GM12873 (cell line): Measurements from ENCODE around the gene PCDH10.
A peak's percentile ranks its signal among the peaks of the same experiment; 100 is the strongest.

ENCODE experiments used
- TF ChIP-seq, protein P1 (sequence below): IDR thresholded peaks from 2 replicates; pipeline ENCODE4 v1.5.1; 2012; ENCODE audit warnings: low read depth, mild to moderate bottlenecking, moderate library complexity, low read length, control low read depth; ENCODE audit not compliant: insufficient read depth; ENCODE audit errors: missing control alignments

Gene PCDH10

GRCh38 chr4:133145758-133146573, 3.1 kb upstream of the PCDH10 start:
- TF ChIP-seq, protein P1, sequence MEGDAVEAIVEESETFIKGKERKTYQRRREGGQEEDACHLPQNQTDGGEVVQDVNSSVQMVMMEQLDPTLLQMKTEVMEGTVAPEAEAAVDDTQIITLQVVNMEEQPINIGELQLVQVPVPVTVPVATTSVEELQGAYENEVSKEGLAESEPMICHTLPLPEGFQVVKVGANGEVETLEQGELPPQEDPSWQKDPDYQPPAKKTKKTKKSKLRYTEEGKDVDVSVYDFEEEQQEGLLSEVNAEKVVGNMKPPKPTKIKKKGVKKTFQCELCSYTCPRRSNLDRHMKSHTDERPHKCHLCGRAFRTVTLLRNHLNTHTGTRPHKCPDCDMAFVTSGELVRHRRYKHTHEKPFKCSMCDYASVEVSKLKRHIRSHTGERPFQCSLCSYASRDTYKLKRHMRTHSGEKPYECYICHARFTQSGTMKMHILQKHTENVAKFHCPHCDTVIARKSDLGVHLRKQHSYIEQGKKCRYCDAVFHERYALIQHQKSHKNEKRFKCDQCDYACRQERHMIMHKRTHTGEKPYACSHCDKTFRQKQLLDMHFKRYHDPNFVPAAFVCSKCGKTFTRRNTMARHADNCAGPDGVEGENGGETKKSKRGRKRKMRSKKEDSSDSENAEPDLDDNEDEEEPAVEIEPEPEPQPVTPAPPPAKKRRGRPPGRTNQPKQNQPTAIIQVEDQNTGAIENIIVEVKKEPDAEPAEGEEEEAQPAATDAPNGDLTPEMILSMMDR, result no peak

- TF ChIP-seq, protein P1, result peak; percentile 80
These were observed 2.4 kb upstream of the PCDH10 start for GRCh38 chr4:133146574-133147241.

- TF ChIP-seq, protein P1, result no peak
These were observed 1.7 kb upstream of the PCDH10 start for GRCh38 chr4:133147286-133147821.

- TF ChIP-seq, protein P1, result no peak
These were observed 989 bp upstream of the PCDH10 start for GRCh38 chr4:133147921-133148689.

- TF ChIP-seq, protein P1, result no peak
These were observed 236 bp downstream of the PCDH10 start for GRCh38 chr4:133149364-133149695.

- TF ChIP-seq, protein P1, result no peak
These were observed 908 bp downstream of the PCDH10 start for GRCh38 chr4:133149932-133150471.
